ENCODE results near the gene TRIM37.

TRIM37 gene

GRCh38 chr17:59121901-59122480, 15.3 kb upstream of the TRIM37 start:
- Histone ChIP-seq H3K27me3 (ENCODE audit: insufficient read depth, low read depth) (no peaks in the 10 kb centered on the region), H3K4me1 (ENCODE audit: low read depth, poor library complexity, severe bottlenecking) (no peaks in the 10 kb centered on the region), H3K79me2 (ENCODE audit: insufficient read depth, low read depth) (peaks cover 7% of the 10 kb centered on the region; the same call in 1 of the 2 replicates), H3K4me3 (IDR thresholded peaks at IDR 0.05; ENCODE audit: insufficient read depth, low read depth, low read length) (no peak overlapping the region), H3K4me2 (no peak overlapping the region), H3K36me3 (ENCODE audit: insufficient read depth) (peaks cover 4% of the 10 kb centered on the region; the same call in 1 of the 2 replicates), H2AFZ (ENCODE audit: low read depth) (no peak overlapping the region), H3K9ac (no peak overlapping the region), H3K27ac (no peak overlapping the region), H4K20me1 (ENCODE audit: insufficient read depth) (no peaks in the 10 kb centered on the region)
- no peak for TF ChIP-seq CTCF (conservative IDR thresholded peaks at IDR 0.05; ENCODE audit: low read depth, low read length)

GRCh38 chr17:59115474-59115873, 8.8 kb upstream of the TRIM37 start:
- Histone ChIP-seq H3K9ac (no peak overlapping the region), H3K79me2 (ENCODE audit: insufficient read depth, low read depth) (peaks cover 9% of the 10 kb centered on the region; the same call in 1 of the 2 replicates), H3K4me2 (no peak overlapping the region), H4K20me1 (ENCODE audit: insufficient read depth) (no peaks in the 10 kb centered on the region), H2AFZ (ENCODE audit: low read depth) (no peak overlapping the region), H3K27ac (no peak overlapping the region), H3K36me3 (ENCODE audit: insufficient read depth) (peaks cover 4% of the 10 kb centered on the region; the same call in 1 of the 2 replicates), H3K27me3 (ENCODE audit: insufficient read depth, low read depth) (no peaks in the 10 kb centered on the region), H3K4me1 (ENCODE audit: low read depth, poor library complexity, severe bottlenecking) (no peaks in the 10 kb centered on the region), H3K4me3 (IDR thresholded peaks at IDR 0.05; ENCODE audit: insufficient read depth, low read depth, low read length) (no peak overlapping the region)
- TF ChIP-seq CTCF (conservative IDR thresholded peaks at IDR 0.05; ENCODE audit: low read depth, low read length): no peak

- no peaks in the 10 kb centered on the region for H3K27me3 ChIP-seq (ENCODE audit: insufficient read depth, low read depth)
- no peak overlapping the region for H3K27ac ChIP-seq
- H3K79me2 ChIP-seq (ENCODE audit: insufficient read depth, low read depth): peaks cover 22% of the 10 kb centered on the region
- H3K9ac ChIP-seq: no peak overlapping the region
- peaks cover 21% of the 10 kb centered on the region for H3K4me1 ChIP-seq (ENCODE audit: low read depth, poor library complexity, severe bottlenecking)
- no peaks in the 10 kb centered on the region for H3K36me3 ChIP-seq (ENCODE audit: insufficient read depth)
- H2AFZ ChIP-seq (ENCODE audit: low read depth): no peak overlapping the region
- TF ChIP-seq CTCF (conservative IDR thresholded peaks at IDR 0.05; ENCODE audit: low read depth, low read length): no peak
- no peaks in the 10 kb centered on the region for H4K20me1 ChIP-seq (ENCODE audit: insufficient read depth)
- H3K4me2 ChIP-seq: no peak overlapping the region
- no peak overlapping the region for H3K4me3 ChIP-seq (IDR thresholded peaks at IDR 0.05; ENCODE audit: insufficient read depth, low read depth, low read length)
Observed at GRCh38 chr17:59111539-59111938, 4.9 kb upstream of the TRIM37 start.

- Histone ChIP-seq H3K79me2 (ENCODE audit: insufficient read depth, low read depth) (peaks cover 26% of the 10 kb centered on the region), H2AFZ (ENCODE audit: low read depth) (no peak overlapping the region), H3K9ac (no peak overlapping the region), H3K27me3 (ENCODE audit: insufficient read depth, low read depth) (no peaks in the 10 kb centered on the region), H3K27ac (no peak overlapping the region), H3K36me3 (ENCODE audit: insufficient read depth) (no peaks in the 10 kb centered on the region), H3K4me2 (no peak overlapping the region), H3K4me1 (ENCODE audit: low read depth, poor library complexity, severe bottlenecking) (peaks cover 21% of the 10 kb centered on the region), H4K20me1 (ENCODE audit: insufficient read depth) (no peaks in the 10 kb centered on the region), H3K4me3 (IDR thresholded peaks at IDR 0.05; ENCODE audit: insufficient read depth, low read depth, low read length) (no peak overlapping the region)
- TF ChIP-seq CTCF (conservative IDR thresholded peaks at IDR 0.05; ENCODE audit: low read depth, low read length): no peak
Observed at GRCh38 chr17:59110973-59111372, 4.3 kb upstream of the TRIM37 start.

Data from KMS-11 (cell line).